Stimulated activated CD8-positive, alpha-beta memory T cell treated with anti-CD3 and anti-CD28 coated beads, Interleukin-15, amount 100 ng/mL, for 4 hours (primary cell): ENCODE data around the gene RAPGEF2.

Experiments
- DNase-seq, 2 donors: peaks; one replicate each; pipeline ENCODE4 v3.0.0-alpha.2; 2020; ENCODE audit warnings: low read depth in 2 of 2

The RAPGEF2 gene

DNA sequence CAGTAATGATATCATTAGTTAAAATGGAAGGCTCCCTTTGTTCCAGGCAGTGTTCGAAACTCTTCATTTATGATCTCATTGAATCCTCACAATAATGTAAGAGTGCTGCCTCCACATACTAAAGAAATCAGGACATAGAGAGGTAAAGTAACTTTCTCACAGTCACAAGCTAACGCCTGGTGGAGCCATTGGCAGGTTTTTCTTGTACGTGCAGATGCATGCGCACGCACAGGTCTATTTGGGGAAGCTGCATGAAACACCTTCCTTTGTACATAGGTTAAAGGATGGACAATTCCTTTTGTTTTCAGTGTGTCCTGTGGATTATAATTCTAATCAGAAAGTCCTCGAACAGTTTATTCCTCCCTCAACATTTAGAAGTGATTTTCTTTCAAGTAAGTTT lies 176.2 kb downstream of the RAPGEF2 start:
- DNase-seq: no peak

DNA sequence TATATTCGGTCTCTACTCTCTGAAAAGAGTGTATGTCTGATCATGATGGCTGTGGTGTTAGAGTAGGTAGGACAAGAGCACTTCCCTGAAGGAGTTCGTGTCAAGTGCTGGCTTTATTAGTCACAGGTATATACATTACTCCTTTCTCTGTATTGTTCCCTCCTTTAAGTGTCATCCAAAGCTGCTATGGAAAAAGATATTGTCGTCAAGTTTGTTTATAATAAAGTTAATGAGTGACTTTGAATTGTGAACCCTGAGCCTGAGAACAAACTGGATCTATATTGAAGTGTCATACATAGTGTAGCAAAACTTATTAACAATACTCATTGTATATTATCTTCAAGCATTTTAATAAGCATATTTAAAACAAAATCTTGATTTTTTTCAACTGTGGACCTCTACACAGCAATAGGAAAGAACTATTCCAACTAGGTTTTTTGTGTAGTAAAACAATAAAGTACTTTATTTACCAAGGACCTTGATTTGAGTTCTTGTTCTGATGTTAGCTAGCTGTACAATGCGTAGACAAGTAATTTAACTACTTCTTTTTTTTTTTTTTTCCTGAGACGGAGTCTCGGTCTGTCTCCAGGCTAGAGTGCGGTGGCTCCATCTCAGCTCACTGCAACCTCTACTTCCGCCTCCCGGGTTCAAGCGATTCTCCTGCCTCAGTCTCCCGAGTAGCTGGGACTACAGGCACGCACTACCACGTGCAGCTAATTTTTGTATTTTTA lies 177.7 kb downstream of the RAPGEF2 start:
- no peak for DNase-seq

DNA sequence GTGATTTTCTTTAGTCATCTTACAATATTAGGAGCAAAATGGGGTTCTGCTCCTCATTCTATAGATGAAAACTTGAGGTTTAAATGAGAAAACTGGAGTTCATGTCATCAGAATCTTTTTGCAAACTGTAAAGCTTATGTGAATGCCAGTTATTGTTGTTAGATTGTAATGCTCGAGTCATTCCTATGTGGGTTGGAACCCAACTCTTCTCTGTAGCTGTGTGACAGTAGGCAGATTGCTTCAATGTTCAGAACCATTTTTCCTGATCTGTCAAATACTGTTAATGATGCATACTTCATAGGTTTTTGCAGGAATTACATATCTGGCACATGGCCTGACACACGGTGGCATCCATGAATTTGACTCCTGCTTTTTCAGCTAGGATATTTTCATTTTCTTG lies 178.9 kb downstream of the RAPGEF2 start:
- DNase-seq: no peak

DNA sequence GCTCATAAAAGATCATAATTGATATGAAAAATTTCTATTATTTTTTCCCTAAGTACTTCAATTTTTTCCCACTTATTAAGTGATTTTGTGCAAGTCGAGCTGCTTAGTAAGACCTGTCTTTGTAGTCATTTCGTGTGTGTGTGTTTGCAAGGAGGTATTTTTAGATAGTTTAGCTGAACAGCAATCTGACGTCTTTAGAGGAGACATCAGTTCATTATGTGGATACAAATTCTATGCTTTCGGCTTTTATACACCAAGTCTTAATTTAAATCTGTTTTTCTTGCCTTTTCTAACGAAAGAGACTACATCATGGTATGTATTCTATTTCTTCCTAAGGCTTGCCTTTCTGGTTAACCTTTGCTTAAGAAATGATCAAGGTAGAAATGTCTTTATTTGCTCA lies 179.4 kb downstream of the RAPGEF2 start:
- DNase-seq: no peak

DNA sequence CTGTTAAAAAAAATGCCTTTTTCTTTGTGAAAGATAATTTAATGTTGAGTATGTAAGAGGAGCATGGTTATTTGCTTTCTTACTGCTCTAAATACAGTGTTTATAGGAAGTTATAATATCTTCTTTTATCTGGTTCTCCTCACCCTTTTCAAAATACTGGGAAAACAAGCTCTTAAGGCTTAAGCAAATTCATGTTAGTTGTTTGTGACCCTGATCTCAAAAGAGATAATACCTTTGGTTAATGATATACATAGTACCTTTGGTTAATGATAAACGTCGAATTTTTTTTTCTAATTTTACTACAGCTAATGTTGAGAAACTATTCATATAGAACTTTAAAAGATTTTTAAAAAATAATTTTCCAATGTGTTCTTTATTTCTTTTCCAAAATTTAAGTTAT lies 180.1 kb downstream of the RAPGEF2 start:
- DNase-seq: no peak

DNA sequence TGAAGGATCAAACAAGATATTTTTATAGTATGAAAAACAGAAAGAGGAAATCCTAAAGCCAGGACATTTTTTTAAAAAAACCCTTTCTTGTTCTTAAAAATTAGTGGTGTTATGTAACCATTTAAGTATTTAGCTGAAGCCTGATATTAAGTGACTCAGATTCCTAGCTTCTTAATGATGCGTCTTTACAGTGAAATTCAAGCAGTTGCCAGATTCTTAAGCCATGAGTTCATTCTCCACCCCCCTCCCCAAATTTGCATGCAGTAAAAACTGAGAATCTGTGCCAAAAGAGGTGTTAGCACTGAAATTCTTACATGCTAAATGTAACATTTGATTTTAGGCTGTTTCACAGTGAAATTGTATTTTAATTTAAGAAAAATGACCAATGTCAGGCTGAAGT lies 180.8 kb downstream of the RAPGEF2 start:
- no peak for DNase-seq

DNA sequence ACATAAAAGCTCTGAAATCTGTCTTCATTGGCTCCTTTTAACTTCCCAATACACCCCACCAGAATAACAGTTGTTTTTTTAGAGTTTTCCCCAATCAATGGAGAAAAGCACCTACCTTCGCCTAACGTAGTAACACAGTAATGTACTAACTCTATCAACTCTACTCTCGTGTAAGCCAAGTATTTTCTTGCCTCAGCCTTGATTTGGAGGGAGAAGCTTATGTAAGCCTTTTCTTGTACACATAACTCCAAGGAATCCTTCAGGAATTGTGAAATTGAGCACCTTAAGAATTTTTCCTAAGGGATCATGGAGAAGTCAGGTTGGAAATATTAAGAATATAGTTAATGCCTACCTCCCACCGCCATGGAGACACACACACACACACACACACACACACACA lies 181.2 kb downstream of the RAPGEF2 start:
- no peak for DNase-seq

DNA sequence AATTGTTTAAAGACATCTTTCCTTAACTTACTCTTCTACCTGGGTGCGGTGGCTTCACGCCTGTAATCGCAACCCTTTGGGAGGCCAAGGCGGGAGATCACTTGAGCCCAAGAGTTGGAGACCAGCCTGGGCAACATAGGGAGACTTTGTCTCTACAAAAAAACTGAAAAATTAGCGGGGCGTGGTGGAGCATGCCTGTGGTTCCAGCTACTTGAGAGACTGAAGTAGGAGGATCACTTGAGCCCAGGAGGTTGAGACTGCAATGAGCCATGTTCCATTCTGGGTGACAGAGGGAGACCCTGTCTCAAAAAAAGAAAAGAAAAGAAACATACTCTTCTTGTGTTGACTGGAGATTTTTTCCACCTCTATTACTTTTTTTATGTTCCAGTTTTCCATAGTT lies 181.9 kb downstream of the RAPGEF2 start:
- DNase-seq: no peak

DNA sequence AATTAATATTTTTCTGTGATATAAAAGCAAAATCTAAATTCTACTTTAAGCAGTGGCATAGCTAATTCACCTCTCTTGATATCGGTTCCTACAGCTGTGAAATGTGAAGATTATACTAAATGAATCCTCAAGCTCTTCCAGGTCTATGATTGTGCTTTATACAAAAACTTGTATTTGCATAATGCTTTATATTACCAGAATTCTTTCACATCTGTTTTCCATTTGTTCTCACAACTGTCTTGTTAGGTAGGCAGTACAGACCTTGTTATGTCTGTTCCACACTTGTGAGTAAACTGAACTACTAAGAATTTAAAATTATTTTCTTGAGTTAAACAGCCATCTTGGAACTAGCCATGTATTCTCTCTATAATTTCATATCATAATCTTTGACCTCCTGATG lies 184.9 kb downstream of the RAPGEF2 start:
- no peak for DNase-seq

DNA sequence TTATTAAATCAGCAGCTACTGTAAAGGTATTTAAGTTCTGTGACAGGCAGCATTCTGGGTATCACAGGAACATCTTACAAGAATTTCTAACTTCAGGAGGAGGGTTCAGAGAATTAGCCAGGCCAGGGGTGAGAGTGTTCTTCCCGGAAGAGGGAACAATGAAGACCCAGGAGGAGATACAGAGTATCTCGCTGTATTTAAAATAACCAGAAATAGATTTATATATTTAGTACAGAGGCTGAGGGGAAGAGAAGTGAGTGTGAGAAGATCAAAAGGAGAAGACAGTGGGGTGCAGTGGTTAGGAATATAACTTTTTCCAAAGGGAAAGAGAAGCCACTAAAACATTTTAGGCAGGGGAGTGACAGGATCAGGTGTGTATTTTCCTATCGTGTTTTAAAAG lies 186.8 kb downstream of the RAPGEF2 start:
- no peak for DNase-seq

DNA sequence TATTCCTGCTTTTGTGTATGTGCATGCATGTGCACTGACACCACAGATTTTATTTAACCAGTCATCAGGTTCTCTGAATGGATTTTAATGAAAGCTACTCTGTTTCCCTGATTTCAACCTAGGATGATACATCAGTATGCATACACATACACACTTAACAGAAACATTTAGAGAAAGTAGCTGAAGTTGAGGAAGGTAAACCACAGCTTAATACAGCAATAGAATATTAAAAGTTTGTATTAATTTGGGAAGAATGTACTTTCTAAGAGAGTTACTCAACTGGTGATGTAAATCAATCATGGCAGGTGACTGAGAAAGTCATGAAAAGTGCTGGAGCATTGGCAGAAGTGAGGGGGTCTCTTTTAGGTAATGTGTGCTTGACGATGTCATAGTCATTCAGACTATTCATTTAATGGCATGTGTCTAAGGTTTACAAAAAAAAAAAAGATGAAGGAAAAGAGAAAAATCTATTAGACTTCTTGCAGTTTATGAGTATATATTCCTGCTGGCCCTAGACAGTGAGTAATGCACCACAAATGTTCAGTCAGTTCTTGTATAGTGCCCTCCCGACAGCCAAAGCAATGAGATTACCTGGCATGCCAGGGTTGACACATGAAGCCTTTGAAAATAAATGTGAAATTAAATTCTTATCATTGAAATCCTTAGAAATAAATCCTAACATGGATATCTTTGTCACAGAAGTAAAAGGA lies 187.6 kb downstream of the RAPGEF2 start:
- DNase-seq: no peak

DNA sequence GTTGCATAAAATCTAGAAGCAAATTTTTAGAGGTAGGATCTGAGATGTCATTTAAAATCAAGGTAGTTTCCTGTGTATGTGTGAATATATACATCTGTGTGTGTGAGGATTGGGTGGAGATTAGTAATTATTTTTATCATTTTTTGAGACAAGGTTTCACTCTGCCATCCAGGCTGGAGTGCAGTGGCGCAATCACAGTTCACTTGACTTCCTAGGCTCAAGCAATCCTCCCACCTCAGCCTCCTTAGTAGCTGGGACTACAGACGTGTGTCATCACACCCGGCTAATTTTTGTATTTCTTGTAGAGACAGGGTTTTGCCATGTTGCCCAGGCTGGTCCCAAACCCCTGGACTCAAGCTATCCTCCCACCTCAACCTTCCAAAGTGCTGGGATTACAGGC lies 188.3 kb downstream of the RAPGEF2 start:
- no peak for DNase-seq

DNA sequence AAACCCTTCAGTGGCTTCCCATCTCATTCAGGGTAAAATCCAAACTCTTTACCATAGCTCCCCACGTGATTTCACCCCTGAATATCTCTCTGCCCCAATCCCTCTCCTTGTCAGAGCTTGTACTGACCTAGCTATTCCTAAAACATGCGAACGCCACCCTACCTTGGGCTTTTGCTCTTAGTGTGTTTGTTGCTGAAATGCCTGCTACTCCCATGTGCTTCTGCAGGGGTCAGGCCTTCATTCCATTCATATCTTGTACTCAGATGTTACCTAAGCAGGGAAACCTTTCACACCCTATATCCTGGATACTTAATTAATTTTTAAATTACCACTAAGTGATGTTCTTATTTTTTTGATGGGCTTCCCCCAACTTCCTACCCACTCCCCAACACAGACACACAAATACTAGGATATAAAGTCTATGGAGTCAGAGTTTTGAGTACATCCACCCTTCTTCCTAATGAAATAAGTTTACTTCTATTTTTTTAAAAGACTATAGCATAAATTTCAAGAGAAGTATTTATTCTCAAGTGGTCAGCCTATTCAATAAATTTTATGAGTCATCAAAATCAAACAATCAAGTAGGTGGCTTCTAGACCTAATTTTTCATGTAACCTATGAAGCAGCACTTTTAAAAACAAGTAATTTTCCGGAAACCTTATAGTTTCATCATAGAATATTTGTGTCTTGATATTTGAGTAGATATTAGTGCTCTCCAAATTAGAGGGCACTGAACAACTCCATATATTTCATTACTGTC lies 189.4 kb downstream of the RAPGEF2 start:
- DNase-seq: no peak

DNA sequence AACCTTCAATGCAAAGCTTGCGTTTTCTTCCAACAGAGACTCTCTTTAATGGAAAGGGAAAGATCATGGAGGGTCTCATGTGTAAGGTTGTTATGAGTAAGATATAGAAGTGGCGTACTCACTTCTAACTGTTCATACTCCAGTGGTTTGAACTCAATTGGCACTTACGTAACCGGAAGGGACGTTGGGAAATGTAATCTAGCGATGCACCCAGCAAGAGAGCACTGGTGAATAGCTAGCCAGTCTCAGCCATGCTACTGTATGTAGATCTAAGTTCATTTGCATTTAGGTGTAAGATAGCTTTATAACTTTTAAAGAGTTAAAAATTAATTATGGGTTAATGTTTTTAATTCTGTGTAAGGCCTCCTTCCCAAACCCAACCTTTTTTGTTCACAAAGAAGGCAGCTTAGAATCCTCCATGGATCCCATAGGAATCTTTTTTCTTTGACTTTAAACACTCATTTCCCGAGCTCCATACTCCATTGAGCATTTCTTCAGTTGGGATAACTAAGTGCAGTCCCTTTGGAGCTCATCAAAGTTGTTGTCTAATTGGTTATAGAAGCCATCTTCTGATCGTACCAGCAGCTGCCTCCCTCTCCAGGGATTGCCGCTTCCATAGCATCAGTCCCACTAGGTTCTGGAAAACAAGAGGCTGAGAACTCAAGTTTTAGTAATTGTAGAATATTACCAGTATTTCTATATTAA lies 191.1 kb downstream of the RAPGEF2 start:
- no peak for DNase-seq

DNA sequence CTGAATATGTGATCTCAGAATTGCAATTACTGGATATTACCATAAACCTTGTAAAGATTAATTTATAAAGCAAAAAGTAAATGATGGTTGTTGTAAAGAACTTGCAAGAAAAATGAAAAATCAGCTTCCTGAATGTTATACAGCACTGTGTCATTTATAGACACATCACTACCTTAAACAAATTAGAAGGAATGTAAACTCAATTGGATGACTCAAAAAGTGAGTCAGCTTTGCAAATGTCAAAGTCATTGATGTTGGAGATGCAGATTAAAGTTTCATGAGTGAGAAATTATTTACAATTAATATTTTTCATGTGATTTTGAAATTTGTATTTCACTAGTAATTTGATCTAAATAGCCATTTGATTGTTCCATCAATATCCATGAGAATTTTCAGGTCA lies 193.2 kb downstream of the RAPGEF2 start:
- no peak for DNase-seq

DNA sequence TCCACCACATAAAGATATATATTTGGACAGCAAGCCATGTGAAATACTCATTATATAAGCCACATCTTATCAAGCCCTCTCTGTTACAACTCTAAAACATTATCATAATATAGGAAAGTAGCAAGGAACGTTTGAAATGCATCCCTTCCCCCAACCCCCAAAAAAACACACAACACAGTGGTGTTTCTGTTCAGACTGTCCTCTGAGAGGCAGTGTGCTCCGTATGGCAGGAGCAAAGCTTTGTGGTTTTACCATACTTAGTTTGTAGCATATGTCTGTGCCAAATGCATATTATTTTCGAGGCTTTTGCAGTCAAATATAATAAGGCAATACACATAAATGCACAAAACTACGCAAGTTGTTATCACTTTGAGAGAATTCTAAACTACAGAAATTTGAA lies 194.2 kb downstream of the RAPGEF2 start:
- DNase-seq: no peak

DNA sequence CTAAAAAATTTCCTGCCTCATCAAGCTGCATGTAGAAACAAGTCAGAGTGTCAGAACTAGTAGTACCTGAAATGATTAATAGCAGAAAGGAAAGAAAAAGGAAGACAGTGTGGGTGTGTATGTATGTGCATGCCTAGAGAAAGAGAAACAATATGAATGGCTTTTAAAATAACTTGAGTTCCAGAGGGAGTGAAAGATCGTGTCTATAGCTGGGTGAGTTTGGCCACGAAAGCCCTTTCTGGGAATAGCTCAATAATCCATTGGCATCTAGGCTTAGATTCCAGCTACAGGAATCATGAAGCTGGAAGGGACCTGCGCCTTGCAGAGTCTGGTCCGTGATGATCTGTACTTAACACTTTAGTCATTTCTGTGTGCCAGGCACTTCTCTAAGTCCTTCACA lies 195.6 kb downstream of the RAPGEF2 start:
- no peak for DNase-seq

DNA sequence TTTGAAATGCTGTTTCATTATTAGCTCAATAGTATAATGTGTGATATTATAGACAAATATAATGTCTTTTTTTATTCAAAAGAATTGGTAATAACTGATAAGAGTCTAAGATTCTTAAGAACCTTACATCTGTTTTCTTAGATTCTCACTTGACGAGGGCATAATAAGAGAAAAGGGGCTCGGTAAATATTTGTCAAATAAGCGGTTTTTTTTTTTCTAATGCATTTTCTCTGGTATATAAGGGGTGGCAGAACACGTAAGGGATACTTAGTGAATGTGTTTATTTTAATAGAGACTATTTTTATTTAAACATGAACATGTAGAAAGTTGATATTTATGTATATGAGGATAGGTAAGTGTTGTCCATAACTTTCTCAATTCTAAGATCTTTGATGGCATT lies 200.6 kb downstream of the RAPGEF2 start:
- DNase-seq: no peak

DNA sequence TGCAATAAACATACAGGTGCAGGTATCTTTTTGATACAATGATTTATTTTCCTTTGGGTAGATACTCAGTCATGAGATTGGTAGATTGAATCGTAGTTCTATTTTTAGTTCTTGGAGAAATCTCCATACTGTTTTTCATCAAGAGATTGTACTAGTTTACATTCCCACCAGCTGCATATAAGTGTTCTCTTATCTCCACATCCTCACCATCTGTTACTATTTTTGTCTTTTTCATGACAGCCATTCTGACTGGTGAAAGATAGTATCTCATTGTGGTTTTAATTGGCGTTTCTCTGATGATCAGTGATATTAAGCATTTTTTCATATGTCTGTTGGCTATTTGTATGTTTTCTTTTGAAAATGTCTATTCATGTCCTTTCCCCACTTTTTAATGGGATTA lies 202.2 kb downstream of the RAPGEF2 start:
- DNase-seq: no peak

DNA sequence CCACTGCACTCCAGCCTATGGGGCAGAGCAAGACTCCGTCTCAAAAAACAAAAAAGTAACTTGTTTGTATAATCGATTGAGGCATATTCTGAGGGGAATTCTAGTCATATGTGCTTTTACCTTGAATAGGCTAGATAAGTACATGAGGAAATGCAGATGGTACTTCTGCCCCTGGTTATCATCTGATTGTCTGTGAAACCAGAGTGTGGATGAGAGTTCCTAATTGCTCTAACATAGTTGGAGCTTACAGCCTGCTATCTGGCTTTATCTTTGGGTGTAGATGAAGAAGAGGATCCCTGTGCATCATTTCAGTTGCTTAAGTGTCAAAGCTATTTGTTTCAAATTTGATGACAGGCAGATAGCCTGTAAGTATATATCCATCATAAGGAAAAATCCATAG lies 205.1 kb downstream of the RAPGEF2 start:
- DNase-seq: no peak

DNA sequence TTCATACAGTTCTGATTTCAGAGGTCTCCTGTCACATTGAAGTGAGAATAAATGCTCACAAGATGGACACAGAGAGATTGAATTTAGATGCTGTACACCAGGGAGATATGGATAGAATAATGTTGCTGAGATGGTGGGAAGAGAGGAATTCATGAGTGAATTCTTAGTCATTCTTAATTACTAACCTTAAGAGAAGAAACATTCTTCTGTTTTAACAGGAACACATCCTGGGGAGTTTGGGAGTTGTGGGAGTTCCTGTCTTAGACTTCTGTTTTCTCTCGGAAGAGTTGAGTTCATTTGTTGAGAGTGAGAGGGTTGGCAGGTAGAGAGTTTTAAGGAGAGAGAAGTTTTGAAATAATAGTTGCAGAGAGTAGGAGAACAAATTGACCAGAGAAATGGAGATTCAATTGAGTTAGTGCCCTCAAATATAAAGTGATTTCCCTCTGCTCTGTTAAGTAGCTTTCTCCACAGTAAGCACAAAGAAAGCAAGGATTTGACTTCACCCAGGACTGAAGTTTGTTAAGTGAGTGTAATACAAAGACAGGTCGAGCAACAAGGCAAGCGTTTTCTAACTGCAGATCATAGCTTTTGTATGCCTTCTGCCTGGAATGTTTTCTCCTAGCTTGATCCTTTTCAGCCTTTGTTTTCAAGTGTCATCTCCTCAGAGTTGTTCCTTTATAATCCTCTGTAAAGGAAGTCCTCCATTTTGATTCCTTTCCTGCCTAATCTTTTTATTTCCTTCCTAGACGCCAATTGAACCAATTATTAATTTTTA lies 205.9 kb downstream of the RAPGEF2 start:
- no peak for DNase-seq

DNA sequence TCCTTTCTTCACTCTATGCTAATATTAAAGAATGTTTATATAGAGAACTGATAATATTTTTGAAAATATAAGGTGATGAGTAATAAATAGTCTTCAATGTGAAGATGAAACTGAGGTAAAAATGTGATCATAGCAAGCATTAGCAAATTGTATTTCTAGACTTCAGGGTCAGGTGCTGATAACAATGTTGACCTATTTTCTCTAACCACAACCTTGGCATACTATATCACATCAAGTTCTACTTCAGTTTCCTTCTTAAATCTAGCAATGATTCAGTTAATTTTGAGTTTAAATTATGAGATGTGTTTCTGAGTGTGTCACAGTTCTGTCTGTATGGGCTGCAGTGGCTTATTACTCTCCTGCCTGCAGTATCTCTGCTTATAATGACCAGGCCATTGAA lies 209.4 kb downstream of the RAPGEF2 start:
- no peak for DNase-seq
